Occipital lobe (tissue), 2 donors: ENCODE results near the gene KIN. TPM values are rescaled to one million over a fixed set of nuclear protein-coding genes. Genes with fewer than 3 reads are reported as not detected.
A peak's percentile ranks its signal among the peaks of the same experiment; 100 is the strongest.
"Not testable (repeated sequence)": the region's sequence is repeated elsewhere in the genome, so short reads cannot be mapped to it uniquely, and the experiment has no call there.

Experiments used
- DNase-seq: peaks from one replicate; lab custom pipeline; 2025; lab: John Stamatoyannopoulos, UW
- total RNA-seq: library from RNA; depleted of rRNA; stranded (reverse); fragments of >200 nt; gene quantifications from one replicate; pipeline ENCODE4 v1.2.3, GENCODE V29; 2014

Gene KIN
- 9.2 TPM for total RNA-seq

- DNase-seq, result peak; percentile 97
Measured at GRCh38 chr10:7787857-7788638, at the start of gene KIN, which contains the start of gene ATP5F1C. Gene KIN (minus strand): TSS chr10:7787993. CDS start chr10:7787933, 60 bp downstream. Gene ATP5F1C (plus strand): TSS chr10:7788177. CDS start chr10:7788208, 31 bp downstream.

- no peak for DNase-seq
Measured at GRCh38 chr10:7836571-7836970, 48.8 kb upstream of the KIN start.

- DNase-seq, result no peak
Measured at GRCh38 chr10:7834262-7834661, 46.5 kb upstream of the KIN start.

DNA sequence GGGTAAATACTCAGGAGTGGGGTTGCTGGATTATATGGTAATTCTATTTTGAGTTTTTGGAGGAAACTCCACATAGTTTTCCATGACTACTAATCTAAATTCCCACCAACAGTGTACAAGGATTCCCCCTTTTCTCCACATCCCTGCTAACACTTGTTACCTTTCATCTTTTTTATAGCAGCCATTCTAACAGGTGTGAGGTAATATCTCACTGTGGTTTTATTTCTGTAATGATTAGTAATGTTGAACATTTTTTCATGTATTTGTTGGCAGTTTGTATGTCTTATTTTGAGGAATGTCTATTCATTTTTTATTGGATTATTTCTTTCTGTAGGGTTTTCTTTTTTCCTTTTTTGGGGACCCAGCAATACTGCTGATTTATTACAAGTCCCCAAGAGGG lies 45.4 kb upstream of the KIN start:
- no peak for DNase-seq

GRCh38 chr10:7832060-7832459 lies 44.3 kb upstream of the KIN start:
- DNase-seq, result no peak

GRCh38 chr10:7829289-7829834 lies 41.6 kb upstream of the KIN start:
- no peak for DNase-seq

- no peak for DNase-seq
Measured at GRCh38 chr10:7826971-7827370, 39.2 kb upstream of the KIN start.

GRCh38 chr10:7824251-7824650 lies 36.5 kb upstream of the KIN start:
- DNase-seq, result no peak

- DNase-seq, result peak; percentile 58
Measured at GRCh38 chr10:7819121-7819460, 31.3 kb upstream of the KIN start.

DNA sequence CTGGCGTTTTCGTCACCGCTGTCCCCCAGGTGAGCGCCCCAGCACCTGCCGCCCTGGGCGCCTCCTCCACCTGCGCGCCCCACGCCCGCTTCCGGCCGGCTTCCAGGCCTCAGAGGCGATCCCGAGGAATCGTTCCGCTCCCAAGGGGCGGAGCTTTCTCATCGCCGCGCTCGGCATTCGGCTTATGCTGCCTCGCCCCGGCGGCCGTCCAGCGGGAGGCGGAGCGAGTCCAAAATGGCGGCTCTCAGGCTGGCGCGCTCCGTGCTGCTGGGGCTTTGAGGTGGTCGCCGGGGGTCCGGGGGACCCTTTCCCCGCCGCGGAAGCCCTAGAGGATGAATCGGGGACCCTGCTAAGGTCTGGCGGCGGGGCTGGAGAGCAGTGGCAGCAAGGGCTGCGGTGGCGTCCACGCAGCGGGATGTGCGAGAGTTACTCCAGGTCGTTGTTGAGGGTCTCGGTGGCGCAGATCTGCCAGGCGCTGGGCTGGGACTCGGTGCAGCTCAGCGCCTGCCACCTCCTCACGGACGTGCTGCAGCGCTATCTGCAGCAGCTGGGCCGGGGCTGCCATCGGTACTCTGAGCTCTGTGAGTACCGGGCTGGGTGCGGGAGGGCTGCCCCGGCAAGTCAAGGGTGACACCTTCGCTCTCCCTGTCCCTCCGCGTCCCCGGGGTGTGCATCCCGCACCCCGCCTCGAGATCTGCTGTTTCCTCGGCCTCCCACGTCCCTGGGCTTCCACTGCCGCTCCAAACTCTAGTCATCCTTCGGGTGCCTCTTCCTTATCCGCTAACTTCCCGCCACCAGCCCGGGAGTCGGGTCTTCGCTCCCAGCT lies 30.7 kb upstream of the KIN start, which contains the start of gene TAF3:
TSS of gene TAF3 (plus strand) at position 211 of the 826 bp plus-strand sequence. CDS start at position 416, 205 bp downstream.
- DNase-seq, result peak; percentile 88

DNA sequence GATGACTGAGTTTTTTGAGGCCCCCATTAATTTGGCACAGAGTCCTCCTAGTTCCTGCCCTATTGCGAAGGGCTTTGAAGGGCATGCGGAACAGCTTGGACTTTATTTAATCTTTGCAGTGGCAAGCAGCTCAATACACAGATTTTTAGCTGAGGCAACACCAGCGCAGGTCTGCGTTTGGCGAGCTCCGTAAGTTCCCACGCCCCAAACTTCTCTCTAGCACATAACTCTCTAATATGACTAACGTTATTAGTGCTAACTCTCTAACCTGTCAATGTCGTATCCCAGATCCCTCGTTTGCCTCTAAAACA lies 30.1 kb upstream of the KIN start:
- no peak for DNase-seq

GRCh38 chr10:7817576-7817975 lies 29.8 kb upstream of the KIN start:
- no peak for DNase-seq

GRCh38 chr10:7813481-7813880 lies 25.7 kb upstream of the KIN start:
- DNase-seq, result no peak

DNA sequence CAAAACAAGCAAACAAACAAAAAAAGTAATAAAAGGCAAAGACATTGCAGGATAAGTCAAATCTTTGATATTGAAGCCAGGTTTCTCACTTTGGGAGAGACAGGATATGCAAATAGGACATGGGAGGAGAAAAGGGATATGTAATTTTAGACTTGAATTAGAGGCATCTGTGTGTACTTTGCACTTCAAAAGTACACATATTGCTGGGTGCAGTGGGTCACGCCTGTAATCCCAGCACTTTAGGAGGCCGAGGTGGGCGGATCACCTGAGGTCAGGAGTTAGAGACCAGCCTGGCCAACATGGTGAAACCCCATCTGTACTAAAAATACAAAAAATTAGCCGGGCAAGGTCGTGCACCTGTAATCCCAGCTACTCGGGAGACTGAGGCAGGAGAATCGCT lies 23.9 kb upstream of the KIN start:
- DNase-seq, result not testable (repeated sequence)

DNA sequence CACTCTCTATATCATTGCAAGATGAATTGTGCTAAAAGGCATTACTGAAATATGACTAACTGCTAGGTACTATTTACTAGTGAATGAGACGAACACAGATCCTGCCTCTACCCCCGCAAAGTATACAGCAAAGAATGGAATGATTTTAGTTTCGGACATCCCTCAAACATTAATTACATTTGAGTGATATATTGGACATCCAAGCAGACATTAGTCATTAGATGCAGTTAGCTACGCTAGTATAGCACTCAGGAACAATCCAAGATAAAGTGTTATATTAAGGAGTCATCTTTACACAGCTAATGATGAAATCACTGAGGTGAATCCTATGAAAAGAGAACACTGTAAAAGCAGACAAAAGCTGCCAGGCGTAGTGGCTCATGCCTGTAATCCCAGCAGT lies 23.2 kb upstream of the KIN start:
- DNase-seq, result no peak

- no peak for DNase-seq
Measured at GRCh38 chr10:7810443-7810842, 22.6 kb upstream of the KIN start.

DNA sequence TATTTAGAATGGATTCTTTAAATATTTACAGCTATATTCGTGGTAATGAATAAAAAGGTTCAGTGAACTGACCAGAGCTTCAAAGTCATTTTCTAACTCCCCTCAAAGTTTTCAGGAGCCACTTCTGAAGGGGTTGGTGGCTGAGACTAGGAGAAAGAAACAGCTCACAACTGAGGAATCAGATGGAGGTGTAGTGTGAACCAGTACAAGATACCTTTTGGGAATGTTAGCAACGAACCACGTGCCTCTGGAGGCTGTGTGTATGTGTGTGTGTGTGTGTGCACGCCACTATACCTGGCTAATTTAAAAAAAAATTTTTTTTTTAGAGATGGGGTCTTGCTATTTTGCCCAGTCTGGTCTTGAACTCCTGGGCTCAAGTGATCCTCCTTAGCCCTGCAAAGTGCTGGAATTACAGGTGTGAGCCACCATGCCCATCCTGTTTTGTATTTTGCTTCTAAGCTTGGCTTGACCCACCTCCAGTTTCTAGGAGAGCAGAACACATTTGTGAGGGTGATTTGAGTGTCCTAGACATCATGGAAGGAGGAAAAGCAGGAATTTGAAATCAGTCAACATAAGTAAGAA lies 21.0 kb upstream of the KIN start:
- DNase-seq, result no peak

DNA sequence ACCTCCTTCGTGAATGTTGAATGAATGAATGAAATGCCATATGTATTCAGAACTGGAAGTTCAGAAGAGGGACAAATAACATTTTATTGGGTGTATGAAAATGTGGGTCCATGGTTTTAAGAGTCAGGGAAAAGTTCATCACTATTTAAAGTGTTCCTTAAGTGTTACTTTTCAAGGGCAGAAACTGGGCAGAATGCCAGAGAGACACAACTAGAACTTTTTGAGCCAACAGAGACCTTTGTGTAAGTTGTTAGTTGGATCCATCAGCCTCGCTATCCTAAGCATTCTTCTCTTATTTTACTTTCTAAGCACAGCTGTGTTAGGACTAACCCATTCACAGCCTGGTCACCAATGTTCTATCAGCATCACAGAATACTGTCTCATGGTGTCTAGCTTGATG lies 16.9 kb upstream of the KIN start:
- DNase-seq, result no peak

DNA sequence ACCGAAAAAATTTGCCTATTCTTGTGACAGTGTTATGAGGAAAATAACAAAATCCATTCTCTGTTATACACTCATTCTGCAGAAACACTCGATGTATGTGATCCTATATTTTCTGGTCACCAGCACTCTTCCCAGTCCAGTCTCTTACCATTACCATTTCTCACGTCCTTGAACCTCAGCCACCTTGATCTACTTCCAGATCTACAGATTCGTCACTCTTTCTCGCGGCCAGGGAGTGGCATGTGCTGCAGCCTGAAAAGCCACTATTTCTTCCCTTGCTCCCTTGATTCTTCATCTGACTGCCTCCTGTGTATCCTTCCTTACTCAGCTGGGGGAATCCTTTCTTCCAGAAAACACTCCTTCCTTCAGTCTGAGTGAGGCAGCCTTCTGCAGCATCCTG lies 16.4 kb upstream of the KIN start:
- no peak for DNase-seq

GRCh38 chr10:7802606-7803005 lies 14.8 kb upstream of the KIN start:
- DNase-seq, result no peak

DNA sequence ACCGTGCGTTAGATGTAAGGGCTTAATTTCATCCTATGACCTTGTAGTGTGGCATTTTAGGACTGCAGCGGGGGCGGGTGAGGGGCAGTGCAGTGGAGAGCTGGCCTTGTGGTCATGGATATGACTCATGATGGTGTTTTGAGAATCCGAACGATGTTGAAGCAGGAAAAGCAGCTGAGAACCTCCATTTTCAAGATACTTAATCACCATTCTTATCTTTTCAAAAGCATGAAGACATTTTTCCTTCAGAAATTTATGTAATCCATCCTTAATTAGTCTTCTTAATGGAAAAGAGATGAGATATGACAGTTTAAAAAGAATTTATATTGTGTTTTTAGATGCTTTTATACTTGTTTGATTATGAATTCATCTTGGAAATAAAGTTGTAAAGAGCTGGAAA lies 9.8 kb upstream of the KIN start:
- DNase-seq, result no peak

GRCh38 chr10:7795605-7796004 lies 7.8 kb upstream of the KIN start:
- DNase-seq, result no peak
